Type B pancreatic cell (in vitro differentiated cells): ENCODE data around the gene GIGYF2. TPM values are rescaled to one million over a fixed set of nuclear protein-coding genes. Genes with fewer than 3 reads are reported as not detected.
"Not testable (repeated sequence)": the region's sequence is repeated elsewhere in the genome, so short reads cannot be mapped to it uniquely, and the experiment has no call there.

Experiments
- DNase-seq: peaks from one replicate; pipeline ENCODE4 v3.0.0; 2021; ENCODE audit warnings: mixed read lengths; ENCODE audit not compliant: unreplicated experiment; ENCODE audit errors: extremely low spot score
- H3K27ac Mint-ChIP-seq: 2 replicates; pipeline ENCODE4 v1.8.0; 2021; ENCODE audit warnings: mild to moderate bottlenecking, mixed read lengths
- H3K27me3 Mint-ChIP-seq: 2 replicates; pipeline ENCODE4 v1.8.0; 2021; ENCODE audit warnings: mixed read lengths
- H3K36me3 Mint-ChIP-seq: 2 replicates; pipeline ENCODE4 v1.8.0; 2021; ENCODE audit warnings: mixed read lengths
- H3K4me1 Mint-ChIP-seq: one replicate; pipeline ENCODE4 v1.8.0; 2021; ENCODE audit warnings: mixed read lengths; ENCODE audit not compliant: unreplicated experiment
- H3K4me3 Mint-ChIP-seq: 2 replicates; pipeline ENCODE4 v1.8.0; 2021; ENCODE audit warnings: mild to moderate bottlenecking, mixed read lengths
- H3K9me3 Mint-ChIP-seq: 2 replicates; pipeline ENCODE4 v1.8.0; 2021; ENCODE audit warnings: mixed read lengths
- total RNA-seq: library from RNA; stranded (reverse); gene quantifications from 2 replicates; pipeline ENCODE4 v1.2.1, GENCODE V29; 2021; ENCODE audit warnings: low replicate concordance
- TF ChIP-seq, protein P1 (sequence below): fragments of 200-600 bp; sonication (generic); conservative IDR thresholded peaks from 2 replicates; pipeline ENCODE4 v1.5.0; 2021; ENCODE audit warnings: antibody characterized with exemption, mild to moderate bottlenecking

GIGYF2 gene
- total RNA-seq, 1 donor from 2014 or later, result 65.7 TPM

DNA sequence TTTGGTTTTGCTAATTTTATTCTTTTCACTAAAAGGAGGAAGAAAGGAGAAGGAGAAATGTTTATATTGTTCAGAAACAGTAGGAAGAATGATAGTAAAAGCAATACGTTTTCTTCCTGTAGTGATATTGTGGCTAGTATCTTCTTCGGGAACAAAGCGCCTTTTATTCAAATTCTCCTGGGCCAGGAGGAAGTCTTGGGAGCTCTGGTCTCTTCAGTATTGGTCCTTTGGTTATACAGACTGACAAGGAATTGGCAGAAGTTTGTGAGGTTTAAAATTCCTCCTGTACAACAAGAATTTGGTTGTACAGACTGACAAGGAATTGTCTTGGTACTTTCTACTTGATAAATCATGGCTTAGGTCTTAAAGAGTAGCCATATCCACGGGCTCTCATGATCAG is 9.9 kb downstream of the GIGYF2 start:
- H3K9me3 Mint-ChIP-seq, result no peaks in the 10 kb centered on the region
- no peak overlapping the region for H3K27ac Mint-ChIP-seq
- H3K36me3 Mint-ChIP-seq, result peaks cover 36% of the 10 kb centered on the region
- no peaks in the 10 kb centered on the region for H3K27me3 Mint-ChIP-seq
- no peak overlapping the region for H3K4me3 Mint-ChIP-seq
- no peak for DNase-seq
- TF ChIP-seq, protein P1, sequence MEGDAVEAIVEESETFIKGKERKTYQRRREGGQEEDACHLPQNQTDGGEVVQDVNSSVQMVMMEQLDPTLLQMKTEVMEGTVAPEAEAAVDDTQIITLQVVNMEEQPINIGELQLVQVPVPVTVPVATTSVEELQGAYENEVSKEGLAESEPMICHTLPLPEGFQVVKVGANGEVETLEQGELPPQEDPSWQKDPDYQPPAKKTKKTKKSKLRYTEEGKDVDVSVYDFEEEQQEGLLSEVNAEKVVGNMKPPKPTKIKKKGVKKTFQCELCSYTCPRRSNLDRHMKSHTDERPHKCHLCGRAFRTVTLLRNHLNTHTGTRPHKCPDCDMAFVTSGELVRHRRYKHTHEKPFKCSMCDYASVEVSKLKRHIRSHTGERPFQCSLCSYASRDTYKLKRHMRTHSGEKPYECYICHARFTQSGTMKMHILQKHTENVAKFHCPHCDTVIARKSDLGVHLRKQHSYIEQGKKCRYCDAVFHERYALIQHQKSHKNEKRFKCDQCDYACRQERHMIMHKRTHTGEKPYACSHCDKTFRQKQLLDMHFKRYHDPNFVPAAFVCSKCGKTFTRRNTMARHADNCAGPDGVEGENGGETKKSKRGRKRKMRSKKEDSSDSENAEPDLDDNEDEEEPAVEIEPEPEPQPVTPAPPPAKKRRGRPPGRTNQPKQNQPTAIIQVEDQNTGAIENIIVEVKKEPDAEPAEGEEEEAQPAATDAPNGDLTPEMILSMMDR, result no peak
- H3K4me1 Mint-ChIP-seq, result no peaks in the 10 kb centered on the region

DNA sequence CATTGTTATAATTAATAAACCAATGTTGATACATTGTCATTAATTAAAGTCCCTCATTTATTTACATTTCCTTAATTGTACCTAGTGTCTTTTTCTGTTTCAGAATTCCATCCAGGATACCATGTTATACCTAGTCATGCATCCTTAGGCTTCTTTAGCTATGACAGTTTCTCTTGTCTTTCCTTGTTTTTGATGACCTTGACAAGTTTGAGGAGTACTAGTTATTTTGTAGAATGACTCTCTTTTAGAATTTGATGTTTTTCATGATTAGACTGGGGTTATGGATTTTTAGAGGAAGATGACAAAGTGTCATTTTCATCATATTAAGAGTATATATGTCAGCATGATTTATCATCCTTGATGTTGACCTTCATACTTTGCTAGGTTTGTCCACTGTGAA is 16.4 kb downstream of the GIGYF2 start:
- TF ChIP-seq, protein P1, result no peak
- H3K9me3 Mint-ChIP-seq, result no peaks in the 10 kb centered on the region
- DNase-seq, result no peak
- no peaks in the 10 kb centered on the region for H3K27me3 Mint-ChIP-seq
- no peak overlapping the region for H3K27ac Mint-ChIP-seq
- peaks cover 8% of the 10 kb centered on the region for H3K4me1 Mint-ChIP-seq
- no peak overlapping the region for H3K4me3 Mint-ChIP-seq
- peaks cover 37% of the 10 kb centered on the region for H3K36me3 Mint-ChIP-seq

DNA sequence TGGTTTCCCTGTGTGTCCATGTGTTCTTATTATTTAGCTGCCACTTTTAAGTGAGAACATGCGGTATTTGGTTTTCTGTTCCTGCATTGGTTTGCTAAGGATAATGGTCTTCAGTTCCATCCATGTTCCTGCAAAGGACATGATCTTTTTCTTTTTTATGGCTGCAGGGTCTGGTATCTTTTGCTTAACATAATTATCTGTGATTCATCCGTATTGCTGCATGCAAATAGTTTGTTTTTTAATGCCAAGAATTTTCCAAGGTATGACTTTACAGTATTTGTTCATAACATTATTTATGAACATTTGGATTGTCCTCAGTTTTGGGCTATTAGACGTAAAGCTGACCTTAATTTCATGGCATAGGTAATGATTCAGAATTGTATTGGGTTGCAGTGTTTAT is 17.8 kb downstream of the GIGYF2 start:
- Mint-ChIP-seq H3K27me3 (no peaks in the 10 kb centered on the region), H3K36me3 (peaks cover 48% of the 10 kb centered on the region), H3K27ac (no peak overlapping the region), H3K4me3 (no peak overlapping the region), H3K9me3 (no peaks in the 10 kb centered on the region), H3K4me1 (peaks cover 8% of the 10 kb centered on the region)
- TF ChIP-seq, protein P1, result no peak
- no peak for DNase-seq

DNA sequence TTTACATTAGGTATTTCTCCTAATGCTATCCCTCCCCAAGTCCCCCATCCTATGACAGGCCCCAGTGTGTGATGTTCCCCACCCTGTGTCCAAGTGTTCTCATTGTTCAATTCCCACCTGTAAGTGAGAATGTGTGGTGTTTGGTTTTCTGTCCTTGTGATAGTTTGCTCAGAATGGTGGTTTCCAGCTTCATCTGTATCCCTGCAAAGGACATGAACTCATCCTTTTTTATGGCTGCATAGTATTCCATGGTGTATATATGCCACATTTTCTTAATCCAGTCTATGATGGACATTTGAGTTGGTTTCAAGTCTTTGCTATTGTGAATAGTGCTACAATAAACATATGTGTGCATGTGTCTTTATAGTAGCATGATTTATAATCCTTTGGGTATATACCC is 22.9 kb downstream of the GIGYF2 start:
- not testable (repeated sequence) for H3K4me3 Mint-ChIP-seq, H3K9me3 Mint-ChIP-seq, H3K4me1 Mint-ChIP-seq, DNase-seq, H3K27ac Mint-ChIP-seq, H3K27me3 Mint-ChIP-seq
- peaks cover 47% of the 10 kb centered on the region for H3K36me3 Mint-ChIP-seq

DNA sequence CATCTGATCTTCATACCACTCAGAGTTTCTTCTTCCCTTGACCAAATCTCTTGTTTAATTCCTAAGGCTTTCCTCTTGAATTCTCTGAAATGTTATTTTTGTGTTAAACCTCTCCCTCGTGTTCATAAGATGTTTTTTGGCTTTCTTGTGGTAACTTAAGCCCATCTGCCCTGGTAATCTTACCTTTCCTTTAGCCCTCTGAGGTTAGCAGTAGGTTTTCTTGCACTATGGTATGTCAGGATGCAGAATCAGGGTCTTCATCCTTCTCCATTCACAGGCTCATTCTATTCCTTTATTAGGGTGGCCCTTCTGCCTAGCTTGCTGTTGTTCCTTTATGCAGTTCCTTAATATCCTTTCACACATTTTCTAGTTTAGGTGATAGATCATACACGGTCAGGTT is 24.1 kb downstream of the GIGYF2 start:
- no peaks in the 10 kb centered on the region for H3K9me3 Mint-ChIP-seq
- TF ChIP-seq, protein P1, result no peak

DNA sequence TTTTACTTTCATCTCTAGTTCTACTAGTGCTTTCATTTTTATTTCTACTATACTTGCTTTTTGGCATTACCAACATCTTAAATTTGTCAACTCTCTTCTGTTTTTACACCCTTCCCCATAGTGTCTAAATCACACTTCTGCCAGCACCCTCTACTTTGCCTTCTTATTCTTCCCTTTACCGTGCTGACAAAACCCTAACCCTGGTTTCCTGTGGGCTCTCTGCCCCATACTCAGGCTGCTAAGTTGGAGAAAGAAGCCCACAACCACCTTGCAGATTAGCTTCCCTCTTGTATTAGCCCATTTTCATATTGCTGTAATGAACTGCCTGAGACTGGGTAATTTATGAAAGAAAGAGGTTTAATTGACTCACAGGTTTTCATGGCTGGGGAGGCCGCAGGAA is 24.8 kb downstream of the GIGYF2 start:
- DNase-seq, result no peak
- peaks cover 49% of the 10 kb centered on the region for H3K36me3 Mint-ChIP-seq
- H3K9me3 Mint-ChIP-seq, result no peaks in the 10 kb centered on the region
- no peak overlapping the region for H3K27ac Mint-ChIP-seq
- no peaks in the 10 kb centered on the region for H3K27me3 Mint-ChIP-seq
- TF ChIP-seq, protein P1, result no peak
- no peak overlapping the region for H3K4me3 Mint-ChIP-seq
- peaks cover 5% of the 10 kb centered on the region for H3K4me1 Mint-ChIP-seq

More for the DNA sequence above, 24.1 kb downstream of the GIGYF2 start:
- Mint-ChIP-seq H3K4me3 (no peak overlapping the region), H3K36me3 (peaks cover 52% of the 10 kb centered on the region), H3K27ac (no peak overlapping the region), H3K27me3 (no peaks in the 10 kb centered on the region), H3K4me1 (peaks cover 5% of the 10 kb centered on the region)
- no peak for DNase-seq
